ENCODE results near the gene PRPS2.

GRCh38 chrX:12767856-12768255 is 23.4 kb upstream of the PRPS2 start:
- TF ChIP-seq EP300 (conservative IDR thresholded peaks at IDR 0.05; ENCODE audit: poor library complexity, severe bottlenecking) (no peak), CTCF (IDR thresholded peaks at IDR 0.05; ENCODE audit: poor library complexity, severe bottlenecking) (no peak), EZH2 (IDR thresholded peaks at IDR 0.05; ENCODE audit: borderline replicate concordance, insufficient read depth, low read length, poor library complexity, severe bottlenecking) (no peak), TAF1 (IDR thresholded peaks at IDR 0.05; ENCODE audit: low read depth) (no peak), RAD21 (conservative IDR thresholded peaks at IDR 0.05) (no peak)
